ENCODE measurements around the gene LIPI.

DNA sequence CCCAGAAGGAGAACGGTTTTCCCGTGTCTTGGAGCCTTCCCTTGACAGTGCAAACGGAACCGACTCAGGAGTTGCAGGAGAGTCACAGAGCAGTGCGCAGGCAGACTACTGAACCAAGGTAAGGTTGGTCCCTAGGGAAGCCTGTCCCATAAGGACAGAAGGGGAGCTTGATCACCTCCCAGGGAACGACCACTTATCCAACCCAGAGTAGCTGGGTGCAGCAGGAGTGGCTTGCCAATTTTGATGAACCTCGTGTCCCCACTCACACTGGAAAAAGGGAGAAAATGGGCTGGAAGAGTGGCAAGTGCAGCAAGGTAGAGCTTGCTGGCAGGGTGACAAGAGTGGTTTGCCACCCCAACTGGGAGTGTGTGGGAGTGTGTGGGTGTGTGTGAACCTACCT lies 95.1 kb downstream of the LIPI start:
- no peak for TF ChIP-seq CTCF (IDR thresholded peaks at IDR 0.05; ENCODE audit: poor library complexity, severe bottlenecking)
- TF ChIP-seq, protein P1, sequence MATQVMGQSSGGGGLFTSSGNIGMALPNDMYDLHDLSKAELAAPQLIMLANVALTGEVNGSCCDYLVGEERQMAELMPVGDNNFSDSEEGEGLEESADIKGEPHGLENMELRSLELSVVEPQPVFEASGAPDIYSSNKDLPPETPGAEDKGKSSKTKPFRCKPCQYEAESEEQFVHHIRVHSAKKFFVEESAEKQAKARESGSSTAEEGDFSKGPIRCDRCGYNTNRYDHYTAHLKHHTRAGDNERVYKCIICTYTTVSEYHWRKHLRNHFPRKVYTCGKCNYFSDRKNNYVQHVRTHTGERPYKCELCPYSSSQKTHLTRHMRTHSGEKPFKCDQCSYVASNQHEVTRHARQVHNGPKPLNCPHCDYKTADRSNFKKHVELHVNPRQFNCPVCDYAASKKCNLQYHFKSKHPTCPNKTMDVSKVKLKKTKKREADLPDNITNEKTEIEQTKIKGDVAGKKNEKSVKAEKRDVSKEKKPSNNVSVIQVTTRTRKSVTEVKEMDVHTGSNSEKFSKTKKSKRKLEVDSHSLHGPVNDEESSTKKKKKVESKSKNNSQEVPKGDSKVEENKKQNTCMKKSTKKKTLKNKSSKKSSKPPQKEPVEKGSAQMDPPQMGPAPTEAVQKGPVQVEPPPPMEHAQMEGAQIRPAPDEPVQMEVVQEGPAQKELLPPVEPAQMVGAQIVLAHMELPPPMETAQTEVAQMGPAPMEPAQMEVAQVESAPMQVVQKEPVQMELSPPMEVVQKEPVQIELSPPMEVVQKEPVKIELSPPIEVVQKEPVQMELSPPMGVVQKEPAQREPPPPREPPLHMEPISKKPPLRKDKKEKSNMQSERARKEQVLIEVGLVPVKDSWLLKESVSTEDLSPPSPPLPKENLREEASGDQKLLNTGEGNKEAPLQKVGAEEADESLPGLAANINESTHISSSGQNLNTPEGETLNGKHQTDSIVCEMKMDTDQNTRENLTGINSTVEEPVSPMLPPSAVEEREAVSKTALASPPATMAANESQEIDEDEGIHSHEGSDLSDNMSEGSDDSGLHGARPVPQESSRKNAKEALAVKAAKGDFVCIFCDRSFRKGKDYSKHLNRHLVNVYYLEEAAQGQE (IDR thresholded peaks at IDR 0.05; ENCODE audit: borderline replicate concordance): no peak
- TF ChIP-seq SMC3 (conservative IDR thresholded peaks at IDR 0.05; ENCODE audit: poor library complexity): no peak
- no peak for TF ChIP-seq POLR2AphosphoS5 (IDR thresholded peaks at IDR 0.05)
- no peak for TF ChIP-seq TAF1 (IDR thresholded peaks at IDR 0.05; ENCODE audit: low read depth)

Data from neural cell (in vitro differentiated cells).